ENCODE results near the gene OBP2B.

- no peak for TF ChIP-seq CTCF (conservative IDR thresholded peaks at IDR 0.05)
- no peak for TF ChIP-seq EZH2 (IDR thresholded peaks at IDR 0.05; ENCODE audit: low read depth)
Measured at GRCh38 chr9:133207021-133207531, 2.0 kb downstream of the OBP2B start.

Measured in PC-9 (cell line).